ENCODE measurements around the gene TVP23B. TPM values are rescaled to one million over a fixed set of nuclear protein-coding genes. Genes with fewer than 3 reads are reported as not detected.

Gene TVP23B
- total RNA-seq: 76.7 and 79.3 TPM in 2 replicates

GRCh38 chr17:18780991-18781718 is at the start of gene TVP23B:
Gene TVP23B, plus strand, starts transcription at chr17:18781183. Its CDS starts 111 bp downstream, at chr17:18781294.

GRCh38 chr17:18743699-18744421 is 37.1 kb upstream of the TVP23B start, which contains the start of gene FBXW10:
Gene FBXW10, plus strand, starts transcription at chr17:18744054. Its CDS starts 191 bp downstream, at chr17:18744245.

Other genes with a start within 250 kb of the TVP23B start
- not detected in 2 replicates for gene TBC1D28, start 136.8 kb upstream of the TVP23B start, total RNA-seq
- 3.2 and 4.3 TPM in 2 replicates for gene FOXO3B, start 98.9 kb upstream of the TVP23B start, total RNA-seq
- gene FBXW10, start 37.1 kb upstream of the TVP23B start, total RNA-seq: not detected in 2 replicates
- 42.6 and 52.0 TPM in 2 replicates for gene PRPSAP2, start 76.9 kb downstream of the TVP23B start, total RNA-seq
- gene SLC5A10, start 171.0 kb downstream of the TVP23B start, total RNA-seq: not detected in 2 replicates
- gene FAM83G, start 223.6 kb downstream of the TVP23B start, total RNA-seq: 7.1 and 8.2 TPM in 2 replicates